ENCODE data around the gene UCK2. TPM values are rescaled to one million over a fixed set of nuclear protein-coding genes. Genes with fewer than 3 reads are reported as not detected.

The UCK2 gene
- total and polyA plus RNA-seq, 9 of the 15 experiments (the other 6 are each of a cell fraction or from before 2014, with no cell fraction given) = 71.6 to 145 (median 95.8) TPM

- TF ChIP-seq ZNF518B (CRISPR knock-in tag; IDR thresholded peaks at IDR 0.05) (no peak), TRIM28 (IDR thresholded peaks at IDR 0.05) (0 out of 2 replicates have a peak, but pooled peaks have one; percentile 50), ZBTB40 (IDR thresholded peaks at IDR 0.05) (peak; percentile 58; the same call in 1 of the 2 replicates), ZBTB40 (CRISPR knock-in tag; IDR thresholded peaks at IDR 0.05) (no peak), NR2C1 (IDR thresholded peaks at IDR 0.05) (peak; percentile 18; the same call in 1 of the 2 replicates), NR2C1 (tag; IDR thresholded peaks at IDR 0.05) (no peak), NKRF (IDR thresholded peaks at IDR 0.05; ENCODE audit: borderline replicate concordance) (peak; percentile 76), FOXJ3 (CRISPR knock-in tag; IDR thresholded peaks at IDR 0.05) (no peak), SMARCA4 (IDR thresholded peaks at IDR 0.05) (peak; percentile 88), ZBTB2 (IDR thresholded peaks at IDR 0.05) (peak; percentile 72; the same call in 1 of the 2 replicates), ZNF778 (CRISPR knock-in tag; IDR thresholded peaks at IDR 0.05) (no peak), JUNB (CRISPR knock-in tag; conservative IDR thresholded peaks at IDR 0.05) (no peak; the same call in 1 of the 2 replicates)
Observed at GRCh38 chr1:165842671-165843129, 15.3 kb downstream of the UCK2 start (continued).

All from K562 (cell line).